ENCODE measurements around the gene MOB3B.
"Not testable (repeated sequence)": the region's sequence is repeated elsewhere in the genome, so short reads cannot be mapped to it uniquely, and the experiment has no call there.

Gene MOB3B

DNA sequence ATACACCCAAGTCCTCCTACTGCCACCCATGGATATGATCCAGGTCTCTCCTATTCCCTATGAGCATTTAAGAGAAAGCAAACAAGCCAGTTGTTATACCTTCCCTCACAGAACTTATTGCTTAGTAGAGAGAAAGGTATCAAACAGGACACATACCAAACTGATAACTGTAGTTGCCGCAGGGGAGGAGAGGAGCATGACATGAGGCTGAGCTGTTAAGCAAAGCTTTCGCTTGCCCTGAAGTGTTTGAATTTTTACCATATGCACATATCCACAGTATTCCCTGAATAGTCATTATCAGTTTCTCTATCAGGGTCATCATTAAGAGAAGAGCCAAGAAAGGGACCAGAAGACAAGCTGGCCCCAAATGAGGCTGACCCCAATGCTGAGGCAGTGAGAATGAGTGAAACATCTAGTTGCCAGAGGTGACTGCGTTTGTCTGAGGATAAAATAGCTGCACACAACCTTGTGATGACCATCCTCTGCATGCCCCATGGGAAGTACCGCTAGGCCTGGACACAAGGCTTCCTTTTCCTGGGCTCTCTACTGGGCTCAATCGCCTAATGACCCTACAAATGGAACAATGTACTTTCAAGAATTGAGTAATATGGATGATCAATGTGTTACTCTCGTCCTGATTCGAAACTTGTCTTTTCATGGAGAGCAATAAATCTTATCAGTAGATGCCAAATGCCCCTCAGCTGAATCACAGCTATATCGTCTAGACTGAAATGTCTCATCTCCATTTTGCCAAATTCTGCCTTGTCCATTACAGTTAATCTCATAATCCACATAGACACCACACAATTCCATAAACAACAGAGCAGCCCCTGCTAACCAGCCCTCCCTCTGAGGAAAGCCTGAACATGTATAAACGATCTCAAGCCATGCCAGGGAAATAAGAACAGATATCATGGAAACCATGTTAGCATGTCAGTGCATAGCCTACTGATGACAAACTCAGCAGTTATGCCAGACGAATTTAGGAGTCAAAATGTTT lies 9.8 kb downstream of the MOB3B start:
- in situ Hi-C loops (cut with HindIII; ENCODE audit: low sequenced_read_pairs) = loop anchor here (10.0 kb wide), 1 partner anchor 185 kb away; no protein-coding TSS in a partner anchor

DNA sequence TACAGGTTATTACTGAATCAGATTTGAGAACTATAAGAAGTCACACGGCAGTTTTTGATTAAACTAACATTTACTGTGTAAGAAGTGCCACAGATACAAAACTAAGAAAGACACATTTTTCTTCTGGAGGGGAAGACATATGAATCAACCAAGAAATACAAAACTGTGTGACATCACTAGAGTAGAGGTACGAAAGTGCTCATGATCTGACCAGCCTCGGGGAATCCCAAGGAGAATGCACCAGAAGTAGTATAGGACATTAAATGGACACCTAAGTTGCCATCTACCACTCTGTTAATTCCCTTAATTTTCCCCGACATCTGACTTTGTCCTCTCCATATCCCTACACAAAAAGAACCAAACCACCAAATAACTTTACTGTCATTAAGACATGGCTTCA lies 10.8 kb downstream of the MOB3B start:
- in situ Hi-C loops (cut with HindIII; ENCODE audit: low sequenced_read_pairs) = loop anchor here (10.0 kb wide), 1 partner anchor 184 kb away; no protein-coding TSS in a partner anchor

DNA sequence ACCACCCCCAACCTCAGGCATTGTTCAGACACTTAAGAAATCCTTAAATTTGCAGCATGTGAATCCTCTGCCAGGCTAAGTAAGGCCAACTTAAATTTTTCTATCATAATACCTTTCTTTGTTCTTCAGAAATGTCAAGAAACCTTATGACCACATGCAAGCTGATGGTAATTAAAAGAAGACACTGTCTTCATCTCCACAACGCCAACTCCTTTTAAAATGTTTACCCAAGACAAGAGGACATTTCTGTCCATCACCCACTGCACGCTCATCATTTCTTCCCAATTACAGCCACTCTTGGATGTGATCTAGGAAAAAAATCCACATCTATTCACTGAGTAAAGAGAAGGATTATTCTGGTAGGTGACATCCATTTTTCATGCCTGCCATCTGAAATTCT lies 11.6 kb downstream of the MOB3B start:
- in situ Hi-C loops (cut with HindIII; ENCODE audit: low sequenced_read_pairs) = loop anchor here (10.0 kb wide), 1 partner anchor 183 kb away; no protein-coding TSS in a partner anchor

DNA sequence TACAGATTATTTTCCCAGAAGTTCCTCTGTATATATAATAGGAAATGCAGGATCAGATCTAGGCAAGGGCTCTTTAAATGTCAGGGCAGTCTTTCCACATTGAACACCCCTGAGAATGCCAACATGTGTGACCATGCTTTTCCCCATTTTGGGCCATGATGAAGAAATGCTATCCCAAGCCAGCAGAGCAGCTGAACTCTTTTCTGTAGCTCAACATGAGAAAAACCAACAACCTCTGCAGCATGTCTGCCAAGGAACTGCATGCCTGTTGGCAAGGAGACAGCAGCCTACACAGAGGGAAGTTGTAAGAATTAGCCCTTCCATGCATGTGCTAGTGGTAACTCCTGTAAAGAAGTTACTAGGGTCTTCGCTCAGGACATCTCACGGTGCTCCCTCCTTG lies 15.1 kb downstream of the MOB3B start:
- in situ Hi-C loops (cut with HindIII; ENCODE audit: low sequenced_read_pairs) = loop anchor here (10.0 kb wide), 1 partner anchor 180 kb away; no protein-coding TSS in a partner anchor

DNA sequence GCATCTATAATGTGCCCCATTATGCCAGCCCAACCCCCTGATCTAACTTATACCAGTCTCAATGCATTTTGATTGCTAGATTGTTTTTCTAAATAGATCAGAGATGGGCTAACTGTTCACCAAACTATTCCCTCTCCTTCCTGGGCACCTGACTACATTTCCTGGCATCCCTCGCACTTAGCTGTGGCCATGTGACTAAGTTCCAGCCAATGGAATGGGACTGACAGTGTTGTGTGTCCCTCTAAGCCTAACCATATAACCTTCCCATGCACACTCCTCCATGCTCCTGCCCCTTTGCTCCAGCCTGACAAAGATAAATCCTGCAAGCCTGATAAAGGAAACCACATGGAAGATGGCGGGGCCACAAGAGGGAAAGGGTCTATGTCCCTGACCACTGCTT lies 17.8 kb downstream of the MOB3B start:
- in situ Hi-C loops (cut with HindIII; ENCODE audit: low sequenced_read_pairs) = loop anchor here (10.0 kb wide), 1 partner anchor 177 kb away; no protein-coding TSS in a partner anchor

DNA sequence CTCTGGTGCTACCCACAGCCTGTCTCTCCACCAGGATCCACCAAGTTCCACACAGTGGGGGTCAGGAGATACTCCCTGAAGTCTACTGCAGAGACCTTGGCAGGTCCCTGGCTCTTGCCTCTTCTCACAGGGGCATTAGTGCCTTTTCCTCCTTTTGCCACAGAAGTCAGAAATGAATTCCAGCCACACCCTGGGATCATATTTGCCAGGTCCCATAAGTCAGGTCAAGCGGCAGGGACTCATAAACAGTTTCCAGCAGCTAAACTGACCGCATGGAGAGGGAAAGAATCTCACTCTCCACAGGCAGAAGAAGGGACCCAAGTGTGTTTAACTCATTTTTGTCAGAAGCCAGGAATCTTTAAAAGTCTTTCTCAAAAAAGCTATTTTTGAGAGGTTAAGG lies 18.8 kb downstream of the MOB3B start:
- in situ Hi-C loops (cut with HindIII; ENCODE audit: low sequenced_read_pairs) = loop anchor here (10.0 kb wide), 1 partner anchor 176 kb away; no protein-coding TSS in a partner anchor

DNA sequence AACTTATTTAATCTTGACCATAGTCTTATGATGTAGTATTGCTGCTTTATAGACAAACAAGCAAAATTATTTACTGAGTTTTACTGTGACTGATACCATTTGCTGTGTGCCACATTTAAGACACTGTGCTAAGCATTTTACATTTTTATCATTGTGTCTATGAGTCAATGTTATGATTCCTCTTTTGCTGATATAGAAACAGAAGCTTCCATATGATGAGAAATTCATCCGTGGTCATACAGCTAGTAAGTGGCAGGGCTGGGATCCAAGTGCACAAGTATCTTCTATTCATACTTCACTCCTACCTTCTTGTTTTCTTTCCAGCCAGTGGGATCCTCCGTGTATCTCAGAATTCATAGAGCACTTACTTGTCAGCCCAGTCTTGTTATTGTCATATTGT lies 22.6 kb downstream of the MOB3B start:
- in situ Hi-C loops (cut with HindIII; ENCODE audit: low sequenced_read_pairs) = no loop called here

DNA sequence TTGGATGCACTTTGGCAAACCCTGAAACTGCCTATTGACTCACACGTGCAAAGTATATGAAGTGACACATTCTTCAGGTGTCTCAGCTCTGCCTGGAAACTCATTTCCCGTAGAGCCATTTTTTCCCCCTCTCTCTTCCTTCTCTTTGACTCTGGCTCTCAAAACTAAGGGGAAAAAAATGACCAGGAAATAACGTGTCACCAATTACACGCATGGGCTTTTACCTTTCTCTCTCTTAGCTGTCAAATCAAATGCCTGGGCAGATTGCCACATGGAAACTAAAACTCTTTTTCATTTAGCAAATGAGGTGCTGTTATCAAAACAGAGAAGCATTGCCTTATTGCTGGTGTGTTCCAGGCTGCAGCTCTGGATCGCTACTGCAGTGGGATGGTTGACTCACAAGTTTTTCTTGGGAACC lies 23.9 kb downstream of the MOB3B start:
- in situ Hi-C loops (cut with HindIII; ENCODE audit: low sequenced_read_pairs) = no loop called here

DNA sequence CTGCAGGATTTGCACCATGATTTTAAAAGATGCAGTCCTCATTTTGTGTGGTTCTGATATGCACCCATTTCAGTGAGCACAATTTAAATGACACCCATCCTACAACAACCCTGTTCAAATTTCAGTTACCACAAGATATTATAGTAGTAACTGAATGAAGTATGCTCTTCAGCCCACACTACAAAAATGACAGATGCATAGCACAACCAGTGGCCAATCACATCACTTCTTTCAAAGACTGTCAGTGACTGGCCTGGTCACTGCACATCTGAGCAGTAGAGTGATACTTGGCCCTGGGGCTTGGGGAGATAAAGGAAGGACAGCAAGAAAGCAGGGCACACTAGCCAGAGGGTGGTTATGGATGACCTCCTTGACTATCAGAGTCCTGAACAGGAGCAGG lies 25.4 kb downstream of the MOB3B start:
- in situ Hi-C loops (cut with HindIII; ENCODE audit: low sequenced_read_pairs) = no loop called here

DNA sequence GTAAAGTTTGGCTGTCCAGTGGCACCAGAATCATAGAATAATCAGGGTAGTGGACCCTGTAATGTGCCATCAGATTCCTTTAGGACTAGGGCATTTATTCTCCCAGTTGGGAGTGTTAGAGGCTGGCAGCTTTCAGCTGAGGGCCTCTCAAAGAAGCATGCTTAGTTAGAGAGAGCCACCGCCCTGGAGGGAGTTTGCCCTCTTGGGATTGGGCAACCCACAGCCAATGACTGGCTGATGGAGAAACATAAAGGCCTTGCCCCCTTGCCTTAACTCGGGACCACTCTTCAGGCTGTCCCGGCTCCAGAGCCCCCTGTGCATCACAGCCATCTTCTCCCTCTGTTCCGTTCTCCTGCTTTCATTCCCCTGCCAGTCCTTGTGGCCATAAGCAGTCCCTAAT lies 26.0 kb downstream of the MOB3B start:
- in situ Hi-C loops (cut with HindIII; ENCODE audit: low sequenced_read_pairs) = no loop called here

DNA sequence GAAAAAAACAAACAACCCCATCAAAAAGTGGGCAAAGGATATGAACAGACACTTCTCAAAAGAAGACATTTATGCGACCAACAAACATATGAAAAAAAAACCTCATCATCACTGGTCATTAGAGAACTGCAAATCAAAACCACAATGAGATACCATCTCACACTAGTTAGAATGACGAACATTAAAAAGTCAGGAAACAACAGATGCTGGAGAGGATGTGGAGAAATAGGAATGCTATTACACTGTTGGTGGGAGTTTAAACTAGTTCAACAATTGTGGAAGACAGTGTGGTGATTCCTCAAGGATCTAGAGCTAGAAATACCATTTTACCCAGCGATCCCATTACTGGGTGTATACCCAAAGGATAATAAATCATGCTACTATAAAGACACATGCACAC lies 28.7 kb downstream of the MOB3B start:
- in situ Hi-C loops (cut with HindIII; ENCODE audit: low sequenced_read_pairs) = not testable (repeated sequence)

DNA sequence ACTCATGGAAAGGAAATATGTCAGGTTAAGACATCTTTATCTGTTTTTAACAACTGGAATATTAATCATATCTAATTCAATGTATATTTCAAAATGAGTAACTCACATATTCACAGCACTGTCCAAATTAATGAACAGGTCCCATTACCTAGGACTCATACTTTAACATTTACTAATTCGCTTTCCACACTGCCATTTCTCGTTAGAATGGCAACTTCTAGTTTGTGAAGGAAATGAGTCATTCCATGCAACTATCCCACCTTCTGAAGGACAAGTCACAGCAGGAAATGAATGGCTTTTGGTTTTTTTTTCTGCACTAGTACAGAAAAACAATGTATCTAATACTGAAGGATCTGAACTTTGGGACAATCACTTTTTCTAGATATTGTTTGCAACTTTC lies 30.2 kb downstream of the MOB3B start:
- in situ Hi-C loops (cut with HindIII; ENCODE audit: low sequenced_read_pairs) = no loop called here

DNA sequence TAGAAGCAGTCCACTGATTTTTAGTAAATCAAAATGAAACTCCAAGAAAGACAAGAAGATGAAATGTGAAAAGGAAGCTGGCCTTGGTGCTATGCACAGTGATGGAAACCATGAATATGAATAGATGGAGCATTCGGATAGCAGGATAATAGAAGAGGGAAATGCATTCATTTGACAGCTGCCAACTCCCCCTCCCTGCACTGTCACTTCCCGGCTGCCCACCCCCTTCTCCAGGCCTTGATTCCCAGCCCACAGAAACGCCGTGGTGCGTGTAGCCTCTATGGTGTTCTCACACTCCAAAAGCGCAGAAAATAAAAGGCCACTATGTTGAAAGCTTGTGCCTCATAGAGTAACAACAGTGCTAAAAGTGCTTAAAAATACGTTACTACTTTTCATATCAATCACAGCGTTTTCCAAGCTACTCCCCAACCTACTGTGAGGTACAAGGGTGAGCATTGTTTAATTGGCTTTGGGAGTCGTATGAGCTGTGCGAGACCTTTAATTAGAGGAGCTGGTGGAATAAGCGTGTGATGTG lies 31.7 kb downstream of the MOB3B start:
- in situ Hi-C loops (cut with HindIII; ENCODE audit: low sequenced_read_pairs) = no loop called here

DNA sequence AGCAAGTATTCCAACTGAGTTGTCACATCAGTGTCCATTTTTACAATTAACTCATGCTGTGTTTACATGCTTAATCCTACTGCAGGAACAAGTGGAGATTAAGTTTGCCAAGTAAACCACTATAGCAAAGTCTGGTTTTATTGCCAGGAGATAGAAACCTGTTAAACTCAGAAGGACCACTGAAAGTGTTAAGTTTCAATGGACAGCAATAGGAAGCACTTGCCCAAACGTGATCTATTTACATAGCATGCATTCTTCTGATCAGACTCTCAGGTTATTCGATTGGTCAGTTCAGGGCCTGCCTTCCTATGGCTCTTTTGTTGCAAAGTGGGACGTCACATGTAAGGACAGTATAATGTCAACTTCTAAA lies 33.5 kb downstream of the MOB3B start:
- in situ Hi-C loops (cut with HindIII; ENCODE audit: low sequenced_read_pairs) = no loop called here

DNA sequence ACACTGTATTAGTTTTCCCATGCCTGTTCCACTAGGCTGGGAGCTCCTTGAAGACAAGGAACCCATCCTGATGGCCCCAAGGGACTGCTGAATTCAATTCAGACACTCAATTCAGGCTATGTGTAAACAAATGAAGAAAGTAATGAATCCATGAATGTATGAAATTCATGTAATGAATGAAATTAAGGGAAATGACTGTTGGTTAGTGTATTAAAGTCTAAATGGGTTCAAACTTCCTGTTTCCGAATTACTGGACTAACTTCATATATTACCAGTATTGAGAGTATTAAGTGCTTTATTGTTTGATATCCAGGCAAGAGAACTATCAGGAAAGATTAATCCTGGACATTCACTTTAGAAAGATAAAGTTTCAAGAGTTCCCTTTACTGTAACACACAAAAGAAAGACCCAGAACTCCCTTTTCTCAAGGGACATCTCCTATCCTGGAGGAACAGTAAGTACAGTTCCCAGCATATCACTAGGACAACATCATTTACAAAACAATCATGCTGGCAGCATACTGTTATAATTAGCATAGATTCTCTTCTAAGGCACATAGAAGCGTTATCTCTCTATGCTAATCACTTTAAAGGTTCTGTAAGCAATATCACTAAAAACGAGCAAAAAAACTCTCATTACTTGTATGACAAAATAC lies 34.0 kb downstream of the MOB3B start:
- in situ Hi-C loops (cut with HindIII; ENCODE audit: low sequenced_read_pairs) = no loop called here

DNA sequence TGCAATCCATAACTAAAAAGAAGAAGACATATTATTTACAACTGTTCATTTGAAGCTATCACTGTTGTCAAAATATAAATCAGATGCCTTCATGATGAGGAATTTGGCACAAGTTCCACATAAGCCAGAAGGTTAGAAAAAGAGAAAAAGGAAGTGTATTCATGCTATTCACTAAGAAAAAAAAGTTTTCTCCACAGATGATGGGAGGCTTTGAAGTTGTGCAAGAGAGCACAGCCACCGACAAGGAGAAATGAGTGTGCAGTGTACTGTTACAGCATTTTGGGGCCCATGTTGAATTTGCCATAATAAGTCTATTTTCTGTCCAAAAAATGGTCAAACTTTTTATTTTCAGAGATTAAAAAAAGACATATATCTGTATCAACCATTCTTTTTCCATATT lies 38.5 kb downstream of the MOB3B start:
- in situ Hi-C loops (cut with HindIII; ENCODE audit: low sequenced_read_pairs) = no loop called here

DNA sequence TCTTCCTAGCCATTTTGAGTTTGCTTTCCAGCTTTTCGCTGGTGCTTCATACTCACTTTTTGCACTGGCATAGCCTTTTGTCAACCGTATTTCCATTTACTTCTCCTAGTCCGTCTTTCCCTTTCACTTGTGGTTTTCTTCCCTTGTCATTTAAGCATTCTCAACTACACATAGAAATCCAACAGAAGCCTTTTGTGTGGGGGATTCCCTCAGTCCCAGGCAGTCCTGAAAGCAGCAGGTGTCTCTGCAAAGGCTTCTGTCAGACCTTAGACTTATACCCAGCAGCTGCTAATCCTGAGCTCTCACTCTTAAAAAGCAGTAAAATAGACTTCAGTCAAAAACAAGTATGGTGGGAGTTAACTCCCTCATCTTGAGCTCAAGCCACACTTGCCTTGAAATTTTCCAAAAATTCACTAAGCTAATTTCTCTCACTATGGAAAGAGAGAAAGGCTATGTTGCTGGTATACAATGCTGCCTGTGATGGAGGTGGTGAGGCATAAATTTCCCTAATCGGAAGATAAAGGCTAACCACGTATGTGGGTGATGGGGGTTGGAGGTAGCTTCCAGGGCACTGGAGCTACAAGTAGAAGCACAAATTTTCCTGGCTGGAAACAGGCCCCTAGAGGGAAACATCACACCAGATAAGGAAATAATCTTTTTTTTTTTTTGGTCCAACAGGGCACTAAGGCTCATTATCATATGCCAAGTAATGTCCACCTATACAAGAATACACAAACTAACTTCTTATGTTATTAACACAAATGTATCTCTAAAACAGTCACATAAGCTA lies 40.3 kb downstream of the MOB3B start:
- in situ Hi-C loops (cut with HindIII; ENCODE audit: low sequenced_read_pairs) = no loop called here

DNA sequence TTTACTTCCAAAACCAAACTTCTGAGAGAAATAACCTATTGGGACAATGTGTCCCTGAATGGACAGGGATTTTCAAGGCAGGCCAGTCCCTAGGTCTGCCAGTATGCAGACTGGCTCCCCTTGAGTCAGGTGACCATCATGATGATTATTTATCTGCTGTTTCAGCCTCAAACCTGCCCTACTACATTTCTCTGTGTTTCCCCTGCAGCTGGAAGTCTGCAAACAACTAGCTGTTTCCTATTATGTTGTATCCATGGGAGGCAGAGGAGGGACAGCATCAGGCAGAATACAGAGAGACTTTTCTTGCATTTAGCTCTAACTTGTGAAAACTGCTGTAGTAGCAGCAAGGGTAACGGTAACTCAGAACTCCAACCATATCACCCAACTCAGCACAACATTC lies 41.7 kb downstream of the MOB3B start:
- in situ Hi-C loops (cut with HindIII; ENCODE audit: low sequenced_read_pairs) = no loop called here

DNA sequence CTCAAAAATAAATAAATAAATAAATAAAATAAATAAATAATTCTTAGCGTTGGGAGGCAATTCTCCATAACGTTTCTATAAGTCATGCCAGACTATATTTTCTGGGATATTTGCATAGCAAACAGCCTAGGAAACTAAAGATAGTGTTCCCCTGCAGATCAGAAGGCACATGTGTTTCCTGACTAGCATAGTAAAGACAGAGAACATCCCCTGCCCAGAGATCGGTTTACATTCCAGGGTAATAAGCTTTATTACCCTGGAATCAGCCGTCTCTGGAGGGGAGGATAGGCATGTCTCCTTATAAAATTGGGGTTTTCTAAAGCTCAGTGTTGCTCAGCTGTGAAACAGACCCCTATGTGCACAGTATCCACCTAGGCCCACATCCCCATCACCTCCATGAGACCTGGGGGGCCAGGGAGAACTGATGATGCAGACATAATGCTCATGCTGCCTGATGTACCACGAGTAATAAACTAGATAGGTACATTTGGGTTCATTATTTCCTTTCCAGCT lies 42.4 kb downstream of the MOB3B start:
- in situ Hi-C loops (cut with HindIII; ENCODE audit: low sequenced_read_pairs) = no loop called here

DNA sequence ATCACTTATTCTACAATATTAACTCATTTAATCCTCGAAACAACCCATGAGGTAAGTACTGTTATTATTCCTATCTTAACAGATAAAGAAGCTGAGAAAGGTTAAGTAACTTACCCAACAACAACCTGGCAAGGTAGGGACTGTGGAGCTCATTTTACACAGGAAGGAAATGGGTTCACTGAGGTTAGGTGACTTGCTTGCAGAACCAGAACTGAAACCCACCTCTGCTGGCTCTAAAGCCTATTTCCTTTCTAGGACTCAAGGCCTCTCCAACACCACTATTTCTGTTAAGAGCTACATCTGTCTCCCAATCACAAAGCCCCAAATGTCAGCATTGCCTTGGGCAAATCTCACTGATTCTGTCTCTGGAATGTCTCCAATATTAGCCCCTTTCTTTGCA lies 44.5 kb downstream of the MOB3B start:
- in situ Hi-C loops (cut with HindIII; ENCODE audit: low sequenced_read_pairs) = no loop called here

DNA sequence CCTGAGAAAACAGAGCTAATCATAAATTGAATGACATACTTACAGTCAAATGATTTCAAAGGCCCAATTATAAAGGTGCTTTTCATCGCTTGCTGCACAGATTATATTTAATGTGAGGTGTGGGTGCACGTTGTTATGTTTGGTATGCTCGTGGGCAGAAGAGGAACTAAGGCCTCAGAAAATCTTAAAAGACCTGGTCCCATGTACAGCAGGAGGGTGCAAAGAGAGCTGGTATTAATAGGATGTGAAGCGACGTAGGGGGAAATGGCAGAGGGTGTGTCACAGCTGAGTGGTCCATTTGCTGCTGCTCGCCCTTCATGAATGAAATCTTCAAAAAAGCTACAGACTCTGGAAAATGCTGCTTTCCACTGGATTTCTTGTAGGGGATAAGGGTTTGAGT lies 46.0 kb downstream of the MOB3B start:
- in situ Hi-C loops (cut with HindIII; ENCODE audit: low sequenced_read_pairs) = no loop called here

Measured in DLD1 (cell line).